Suppressor macrophage treated with lipopolysaccharide for 1 hour (primary cell): ENCODE results near the gene ATF4.
A peak's percentile ranks its signal among the peaks of the same experiment; 100 is the strongest.

ENCODE experiments used
- DNase-seq, 3 donors: peaks; one replicate each; pipeline ENCODE4 v3.0.0-alpha.2; 2020 to 2022

ATF4 gene

GRCh38 chr22:39559456-39560105 lies 39.2 kb downstream of the ATF4 start:
- DNase-seq, result peak in 2 of 3 donors; percentile 20 to 51

GRCh38 chr22:39560127-39560526 lies 39.8 kb downstream of the ATF4 start:
- no peak for DNase-seq

- no peak for DNase-seq
These were observed 42.6 kb downstream of the ATF4 start for GRCh38 chr22:39562839-39563489.

GRCh38 chr22:39563571-39564428 lies 43.4 kb downstream of the ATF4 start:
- no peak for DNase-seq

GRCh38 chr22:39565414-39565944 lies 45.1 kb downstream of the ATF4 start:
- DNase-seq, result no peak

GRCh38 chr22:39567135-39567946 lies 47.0 kb downstream of the ATF4 start:
- DNase-seq, result no peak

- no peak for DNase-seq
These were observed 48.1 kb downstream of the ATF4 start for GRCh38 chr22:39568278-39568981.

- DNase-seq, result no peak
These were observed 48.7 kb downstream of the ATF4 start for GRCh38 chr22:39569066-39569465.

GRCh38 chr22:39570226-39570625 lies 49.9 kb downstream of the ATF4 start:
- no peak for DNase-seq

GRCh38 chr22:39570665-39571064 lies 50.3 kb downstream of the ATF4 start, which contains the start of gene CACNA1I:
Gene CACNA1I, plus strand, starts transcription at chr22:39570753. Its CDS starts 0 bp downstream, at chr22:39570753.
- no peak for DNase-seq

- no peak for DNase-seq
These were observed 51.2 kb downstream of the ATF4 start for GRCh38 chr22:39571538-39571937.
